Activated T-helper 9 cell treated with anti-CD3 and anti-CD28 coated beads, Interleukin-2, amount 50 U/mL, for 16 hours (primary cell): Measurements from ENCODE around the gene MBNL1.

Experiments used
- DNase-seq: peaks from one replicate; pipeline ENCODE4 v3.0.0-alpha.2; 2020; ENCODE audit warnings: low read depth

The MBNL1 gene

GRCh38 chr3:152276681-152277080, 8.0 kb downstream of the MBNL1 start:
- DNase-seq, result no peak

- no peak for DNase-seq
Measured at GRCh38 chr3:152277198-152277597, 8.5 kb downstream of the MBNL1 start.

GRCh38 chr3:152278756-152279427, 10.2 kb downstream of the MBNL1 start:
- no peak for DNase-seq

- no peak for DNase-seq
Measured at GRCh38 chr3:152279479-152279878, 10.8 kb downstream of the MBNL1 start.

GRCh38 chr3:152280539-152280938, 11.8 kb downstream of the MBNL1 start:
- no peak for DNase-seq

- DNase-seq, result no peak
Measured at GRCh38 chr3:152281133-152281713, 12.5 kb downstream of the MBNL1 start.

GRCh38 chr3:152282813-152283212, 14.1 kb downstream of the MBNL1 start:
- DNase-seq, result no peak

- DNase-seq, result no peak
Measured at GRCh38 chr3:152283492-152284381, 15.0 kb downstream of the MBNL1 start.

GRCh38 chr3:152284906-152285305, 16.2 kb downstream of the MBNL1 start:
- no peak for DNase-seq

GRCh38 chr3:152285509-152285908, 16.8 kb downstream of the MBNL1 start:
- DNase-seq, result no peak

- no peak for DNase-seq
Measured at GRCh38 chr3:152287898-152288576, 19.3 kb downstream of the MBNL1 start.

- DNase-seq, result no peak
Measured at GRCh38 chr3:152288681-152289080, 20.0 kb downstream of the MBNL1 start.

- no peak for DNase-seq
Measured at GRCh38 chr3:152289708-152290107, 21.0 kb downstream of the MBNL1 start.

GRCh38 chr3:152290374-152290773, 21.6 kb downstream of the MBNL1 start:
- DNase-seq, result no peak

- no peak for DNase-seq
Measured at GRCh38 chr3:152291238-152291637, 22.5 kb downstream of the MBNL1 start.

GRCh38 chr3:152291649-152292066, 22.9 kb downstream of the MBNL1 start:
- DNase-seq, result no peak

GRCh38 chr3:152292366-152292765, 23.6 kb downstream of the MBNL1 start:
- no peak for DNase-seq

- DNase-seq, result no peak
Measured at GRCh38 chr3:152293347-152294006, 24.7 kb downstream of the MBNL1 start.

GRCh38 chr3:152295344-152295743, 26.6 kb downstream of the MBNL1 start:
- no peak for DNase-seq

- no peak for DNase-seq
Measured at GRCh38 chr3:152295806-152296205, 27.1 kb downstream of the MBNL1 start.

GRCh38 chr3:152296382-152296781, 27.7 kb downstream of the MBNL1 start:
- no peak for DNase-seq

- no peak for DNase-seq
Measured at GRCh38 chr3:152296971-152297370, 28.2 kb downstream of the MBNL1 start.
